HCT116 (cell line): ENCODE results near the gene POLR1D. TPM values are rescaled to one million over a fixed set of nuclear protein-coding genes. Genes with fewer than 3 reads are reported as not detected.

Source experiments
- ATAC-seq: fragments of 200-7000 bp; cut with Tn5 transposase; 2 replicates; pipeline ENCODE4 v1.9.1; 2020; ENCODE audit warnings: mild to moderate bottlenecking, moderate library complexity
- BruUV-seq: library from RNA; stranded (reverse); fragments of 400-500 nt; replicated peaks from 2 replicates; lab custom pipeline; 2021; lab: Mats Ljungman, UMichigan
- CTCF ChIA-PET: fragments of 300-600 bp; sonication (Branson Sonifier 250); formaldehyde crosslinking; loops from one replicate; lab custom pipeline; 2021; ENCODE audit warnings: antibody characterized with exemption; lab: Charles Lee
- POLR2A ChIA-PET: fragments of 300-600, 350-600 bp; sonication (Branson Sonifier 250); formaldehyde crosslinking; loops from one replicate; lab custom pipeline; 2021; ENCODE audit warnings: antibody characterized with exemption; lab: Charles Lee
- RAD21 ChIA-PET, 2 experiments: fragments of 300-600 bp; sonication (Branson Sonifier 250); formaldehyde crosslinking; loops; one replicate each; lab custom pipeline; 2023; ENCODE audit warnings: low total read pairs in 2 of 2; ENCODE audit not compliant: uncharacterized antibody in 2 of 2, unreplicated experiment in 2 of 2, low non-redundant PET in 1 of 2; lab: Charles Lee
- DNase-seq: peaks from one replicate; pipeline ENCODE4 v3.0.0-alpha.2; 2010; ENCODE audit warnings: low read depth, low spot score
- H2AFZ ChIP-seq: fragments of 200-600 bp; shearing (Covaris generic), sonication (generic); 2 replicates; pipeline ENCODE4 v1.6.1; 2017; ENCODE audit warnings: low read depth, mixed run types, mixed read lengths, antibody characterized with exemption, low read length; ENCODE audit not compliant: poor library complexity, severe bottlenecking
- H3K27ac ChIP-seq: 2 replicates; pipeline ENCODE4 v1.5.1; 2012; ENCODE audit warnings: low read depth, low read length
- H3K27me3 ChIP-seq: fragments of 200-600 bp; sonication (generic); 2 replicates; pipeline ENCODE4 v1.6.1; 2016; ENCODE audit warnings: mixed run types, low read length, mixed read lengths; ENCODE audit not compliant: insufficient read depth
- H3K36me3 ChIP-seq, 2 experiments: fragments of 200-500 bp in 1 of 2; fragments of 200-600 bp in 1 of 2; sonication (Bioruptor generic) in 1 of 2; sonication (generic) in 1 of 2; 2 replicates each; pipeline versions ENCODE4 v1.5.1 to v1.6.1; 2014 to 2016; ENCODE audit warnings: low read length in 2 of 2, inconsistent platforms in 1 of 2, mixed read lengths in 1 of 2, mixed run types in 1 of 2; ENCODE audit not compliant: insufficient read depth in 2 of 2, control insufficient read depth in 1 of 2
- H3K4me1 ChIP-seq, 2 experiments: fragments of 200-600 bp in 1 of 2; sonication (generic) in 1 of 2; 2 replicates each; pipeline versions ENCODE4 v1.5.1 to v1.6.1; 2012 to 2017; ENCODE audit warnings: low read length in 2 of 2, inconsistent platforms in 1 of 2, mild to moderate bottlenecking in 1 of 2, mixed read lengths in 1 of 2, mixed run types in 1 of 2, moderate library complexity in 1 of 2; ENCODE audit not compliant: insufficient read depth in 2 of 2, control insufficient read depth in 1 of 2
- H3K4me2 ChIP-seq: fragments of 200-600 bp; sonication (generic); 2 replicates; pipeline ENCODE4 v1.6.1; 2017; ENCODE audit warnings: mixed run types, low read length, mixed read lengths
- H3K4me3 ChIP-seq, 2 experiments: fragments of 200-600 bp in 1 of 2; sonication (generic) in 1 of 2; replicated peaks in 1 of 2; 2 replicates each; pipeline ENCODE4 v1.5.1; 2011 to 2016; ENCODE audit warnings: low read length in 2 of 2, control low read depth in 1 of 2, low read depth in 1 of 2, mild to moderate bottlenecking in 1 of 2, mixed read lengths in 1 of 2, mixed run types in 1 of 2
- H3K79me2 ChIP-seq: fragments of 200-600 bp; sonication (generic); 2 replicates; pipeline ENCODE4 v1.6.1; 2017; ENCODE audit warnings: mild to moderate bottlenecking, mixed run types, low read length, moderate library complexity, mixed read lengths; ENCODE audit not compliant: insufficient read depth
- H3K9ac ChIP-seq: fragments of 200-600 bp; sonication (generic); 2 replicates; pipeline ENCODE4 v1.6.1; 2016; ENCODE audit warnings: low read length, mixed read lengths
- H3K9me2 ChIP-seq: fragments of 200-600 bp; sonication (generic), shearing (Covaris generic); 2 replicates; pipeline ENCODE4 v1.6.1; 2017; ENCODE audit warnings: mixed run types, mild to moderate bottlenecking, moderate library complexity; ENCODE audit not compliant: insufficient read depth
- H3K9me3 ChIP-seq, 2 experiments: fragments of 200-500 bp in 1 of 2; fragments of 200-600 bp in 1 of 2; sonication (Bioruptor generic) in 1 of 2; sonication (generic) in 1 of 2; 2 replicates each; pipeline ENCODE4 v1.6.1; 2014 to 2017; ENCODE audit warnings: low read length in 2 of 2, mixed read lengths in 2 of 2, inconsistent platforms in 1 of 2, low read depth in 1 of 2, mild to moderate bottlenecking in 1 of 2, mixed run types in 1 of 2, moderate library complexity in 1 of 2; ENCODE audit not compliant: control insufficient read depth in 1 of 2, insufficient read depth in 1 of 2
- H4K20me1 ChIP-seq: fragments of 200-600 bp; sonication (generic), shearing (Covaris generic); 2 replicates; pipeline ENCODE4 v1.6.1; 2017; ENCODE audit warnings: mixed run types, mild to moderate bottlenecking, moderate library complexity; ENCODE audit not compliant: insufficient read depth
- ATF3 ChIP-seq: IDR thresholded peaks from 2 replicates; pipeline ENCODE4 v1.6.1; 2012
- CBX3 ChIP-seq: IDR thresholded peaks from 2 replicates; pipeline ENCODE4 v1.6.1; 2012; ENCODE audit warnings: low read depth
- ELF1 ChIP-seq: IDR thresholded peaks from 2 replicates; pipeline ENCODE4 v1.6.1; 2012; ENCODE audit warnings: low read depth, borderline replicate concordance
- EZH2phosphoT487 ChIP-seq: fragments of 200-600 bp; IDR thresholded peaks from 2 replicates; pipeline ENCODE4 v1.6.1; 2018; ENCODE audit warnings: antibody characterized with exemption, borderline replicate concordance
- JUND ChIP-seq: IDR thresholded peaks from 2 replicates; pipeline ENCODE4 v1.6.1; 2012
- POLR2A ChIP-seq: IDR thresholded peaks from 2 replicates; pipeline ENCODE4 v1.7.0; 2011; ENCODE audit warnings: borderline replicate concordance; ENCODE audit not compliant: insufficient read depth, insufficient read length; ENCODE audit errors: extremely low read depth
- POLR2AphosphoS5 ChIP-seq: IDR thresholded peaks from 2 replicates; pipeline ENCODE4 v1.6.1; 2011; ENCODE audit warnings: mild to moderate bottlenecking, low read depth, low read length, moderate library complexity
- SP1 ChIP-seq: IDR thresholded peaks from 2 replicates; pipeline ENCODE4 v1.6.1; 2012; ENCODE audit warnings: low read depth
- TCF7L2 ChIP-seq: IDR thresholded peaks from 2 replicates; pipeline ENCODE4 v1.7.0; 2011; ENCODE audit warnings: borderline replicate concordance, inconsistent platforms; ENCODE audit not compliant: insufficient read depth, insufficient read length; ENCODE audit errors: extremely low read depth
- ZFX ChIP-seq: fragments of 450-650 bp; IDR thresholded peaks from 2 replicates; pipeline ENCODE4 v1.6.1; 2017
- ZNF274 ChIP-seq: fragments of 200-500 bp; sonication (Bioruptor generic); IDR thresholded peaks from 2 replicates; pipeline ENCODE4 v1.6.1; 2014; ENCODE audit warnings: mild to moderate bottlenecking, low read depth, low read length, inconsistent platforms
- intact Hi-C: fragments of 100-400 bp; cut with micrococcal nuclease; formaldehyde crosslinking; loops from 2 replicates; pipeline ENCODE4 v1.10.0; 2022
- total RNA-seq: library from RNA; stranded (reverse); gene quantifications from one replicate; pipeline ENCODE4 v1.2.1, GENCODE V29; 2021; ENCODE audit not compliant: unreplicated experiment
- TF ChIP-seq, protein P1 (sequence below): IDR thresholded peaks from 2 replicates; pipeline ENCODE4 v1.6.1; 2012
- TF ChIP-seq, protein P2 (sequence below): IDR thresholded peaks from 2 replicates; pipeline ENCODE4 v1.6.1; 2012; ENCODE audit warnings: low read depth

The POLR1D gene
- total RNA-seq, 1 experiment from 2014 or later: 184 TPM

DNA sequence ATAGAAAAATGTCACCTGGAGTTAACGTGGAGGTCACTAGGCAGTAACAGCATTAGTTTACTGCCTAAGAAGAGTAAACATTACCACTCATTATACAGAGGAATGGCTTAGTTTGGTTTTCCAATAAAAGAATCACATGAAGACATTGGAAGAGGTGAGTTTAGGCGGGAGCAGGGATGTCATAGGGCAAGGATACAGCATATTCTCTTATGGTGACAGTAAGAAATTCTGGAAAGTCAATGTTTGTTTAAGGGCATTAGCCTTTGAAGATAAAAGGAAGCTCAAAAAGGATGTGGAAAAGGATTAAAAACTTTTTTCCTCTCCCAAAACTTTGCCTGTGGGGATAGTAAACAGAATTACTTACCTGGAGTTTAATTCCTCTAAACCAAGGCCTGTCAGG, 4.1 kb downstream of the POLR1D start:
- ChIA-PET RAD21 (no interaction called here), POLR2A (no interaction called here), CTCF (no interaction called here)
- BruUV-seq: no TSS peak
- no peak for TF ChIP-seq ELF1
- TF ChIP-seq, protein P1, sequence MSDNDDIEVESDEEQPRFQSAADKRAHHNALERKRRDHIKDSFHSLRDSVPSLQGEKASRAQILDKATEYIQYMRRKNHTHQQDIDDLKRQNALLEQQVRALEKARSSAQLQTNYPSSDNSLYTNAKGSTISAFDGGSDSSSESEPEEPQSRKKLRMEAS: no peak
- no peak for TF ChIP-seq EZH2phosphoT487
- TF ChIP-seq ZNF274: no peak
- TF ChIP-seq CBX3: no peak
- TF ChIP-seq ATF3: no peak
- no peak for TF ChIP-seq SP1
- TF ChIP-seq ZFX: no peak
- no peak for TF ChIP-seq POLR2AphosphoS5
- no peak for TF ChIP-seq TCF7L2
- no peak for TF ChIP-seq POLR2A
- TF ChIP-seq, protein P2, sequence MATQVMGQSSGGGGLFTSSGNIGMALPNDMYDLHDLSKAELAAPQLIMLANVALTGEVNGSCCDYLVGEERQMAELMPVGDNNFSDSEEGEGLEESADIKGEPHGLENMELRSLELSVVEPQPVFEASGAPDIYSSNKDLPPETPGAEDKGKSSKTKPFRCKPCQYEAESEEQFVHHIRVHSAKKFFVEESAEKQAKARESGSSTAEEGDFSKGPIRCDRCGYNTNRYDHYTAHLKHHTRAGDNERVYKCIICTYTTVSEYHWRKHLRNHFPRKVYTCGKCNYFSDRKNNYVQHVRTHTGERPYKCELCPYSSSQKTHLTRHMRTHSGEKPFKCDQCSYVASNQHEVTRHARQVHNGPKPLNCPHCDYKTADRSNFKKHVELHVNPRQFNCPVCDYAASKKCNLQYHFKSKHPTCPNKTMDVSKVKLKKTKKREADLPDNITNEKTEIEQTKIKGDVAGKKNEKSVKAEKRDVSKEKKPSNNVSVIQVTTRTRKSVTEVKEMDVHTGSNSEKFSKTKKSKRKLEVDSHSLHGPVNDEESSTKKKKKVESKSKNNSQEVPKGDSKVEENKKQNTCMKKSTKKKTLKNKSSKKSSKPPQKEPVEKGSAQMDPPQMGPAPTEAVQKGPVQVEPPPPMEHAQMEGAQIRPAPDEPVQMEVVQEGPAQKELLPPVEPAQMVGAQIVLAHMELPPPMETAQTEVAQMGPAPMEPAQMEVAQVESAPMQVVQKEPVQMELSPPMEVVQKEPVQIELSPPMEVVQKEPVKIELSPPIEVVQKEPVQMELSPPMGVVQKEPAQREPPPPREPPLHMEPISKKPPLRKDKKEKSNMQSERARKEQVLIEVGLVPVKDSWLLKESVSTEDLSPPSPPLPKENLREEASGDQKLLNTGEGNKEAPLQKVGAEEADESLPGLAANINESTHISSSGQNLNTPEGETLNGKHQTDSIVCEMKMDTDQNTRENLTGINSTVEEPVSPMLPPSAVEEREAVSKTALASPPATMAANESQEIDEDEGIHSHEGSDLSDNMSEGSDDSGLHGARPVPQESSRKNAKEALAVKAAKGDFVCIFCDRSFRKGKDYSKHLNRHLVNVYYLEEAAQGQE: no peak
- TF ChIP-seq JUND: no peak
- H3K4me2 ChIP-seq: no peak overlapping the region
- no peak overlapping the region for H3K27ac ChIP-seq
- intact Hi-C loops: loop anchor here (10.0 kb wide), 1 partner anchor 231 kb away; no protein-coding TSS in a partner anchor
- H3K79me2 ChIP-seq: peaks cover 88% of the 10 kb centered on the region
- no peak for DNase-seq
- no peak overlapping the region for H2AFZ ChIP-seq
- no peaks in the 10 kb centered on the region for H3K9me2 ChIP-seq
- H3K36me3 ChIP-seq: peaks cover 6 to 17% of the 10 kb centered on the region in 2 experiments; a peak in 3 of 4 replicates
- ATAC-seq: no peak
- no peaks in the 10 kb centered on the region for H3K27me3 ChIP-seq
- H4K20me1 ChIP-seq: peaks cover 11% of the 10 kb centered on the region; the same call in 1 of the 2 replicates
- H3K9ac ChIP-seq: no peak overlapping the region
- H3K4me1 ChIP-seq: peaks cover 6 to 13% of the 10 kb centered on the region in 2 experiments; a peak in 3 of 4 replicates
- no peaks in the 10 kb centered on the region for H3K9me3 ChIP-seq
- no peak overlapping the region for H3K4me3 ChIP-seq
